Liver (tissue), 9 donors: ENCODE data around the gene DZANK1. TPM values are rescaled to one million over a fixed set of nuclear protein-coding genes. Genes with fewer than 3 reads are reported as not detected.

Experiments
- DNase-seq: peaks from one replicate; pipeline ENCODE4 v3.0.0-alpha.2; 2017; ENCODE audit warnings: low spot score
- H3K27ac ChIP-seq, 2 donors: one replicate each; pipeline ENCODE4 v1.7.0; 2013; ENCODE audit warnings: inconsistent platforms in 2 of 2, low read length in 2 of 2, control low read depth in 1 of 2, low read depth in 1 of 2, mild to moderate bottlenecking in 1 of 2
- H3K27me3 ChIP-seq, 4 donors: one replicate each; pipeline versions ENCODE4 v1.6.1 to v1.7.0; 2013; ENCODE audit warnings: low read length in 3 of 4, inconsistent platforms in 1 of 4, mild to moderate bottlenecking in 1 of 4, moderate library complexity in 1 of 4; ENCODE audit not compliant: control insufficient read depth in 4 of 4, insufficient read depth in 4 of 4
- H3K36me3 ChIP-seq, 4 donors: one replicate each; pipeline versions ENCODE4 v1.6.1 to v1.7.0; 2013; ENCODE audit warnings: low read length in 3 of 4, mild to moderate bottlenecking in 3 of 4, low read depth in 1 of 4, moderate library complexity in 1 of 4; ENCODE audit not compliant: control insufficient read depth in 4 of 4, insufficient read depth in 3 of 4
- H3K4me1 ChIP-seq, 4 donors: one replicate each; pipeline versions ENCODE4 v1.6.1 to v1.7.0; 2013; ENCODE audit warnings: low read length in 3 of 4, mild to moderate bottlenecking in 3 of 4, moderate library complexity in 1 of 4; ENCODE audit not compliant: control insufficient read depth in 4 of 4, insufficient read depth in 4 of 4
- H3K4me3 ChIP-seq, 3 donors: one replicate each; pipeline versions ENCODE4 v1.6.1 to v1.7.0; 2013; ENCODE audit warnings: low read length in 3 of 3, control low read depth in 1 of 3, low read depth in 1 of 3, mild to moderate bottlenecking in 1 of 3
- H3K9ac ChIP-seq, 2 donors: one replicate each; pipeline ENCODE4 v1.7.0; 2013; ENCODE audit warnings: low read length in 2 of 2, mild to moderate bottlenecking in 2 of 2, moderate library complexity in 2 of 2, control low read depth in 1 of 2, low read depth in 1 of 2
- H3K9me3 ChIP-seq, 4 donors: one replicate each; pipeline versions ENCODE4 v1.6.1 to v1.7.0; 2013; ENCODE audit warnings: low read length in 3 of 4; ENCODE audit not compliant: control insufficient read depth in 4 of 4
- EGR1 ChIP-seq, 2 donors: IDR thresholded peaks; 2 replicates each; pipeline ENCODE4 v1.6.1; 2016 to 2018; ENCODE audit warnings: antibody characterized with exemption in 2 of 2, low read depth in 2 of 2
- FOXA1 ChIP-seq: IDR thresholded peaks from 2 replicates; pipeline ENCODE4 v1.6.1; 2016; ENCODE audit warnings: antibody characterized with exemption
- FOXA2 ChIP-seq: IDR thresholded peaks from 2 replicates; pipeline ENCODE4 v1.6.1; 2016; ENCODE audit warnings: antibody characterized with exemption
- GABPA ChIP-seq, 2 donors: IDR thresholded peaks in 1 of 2; conservative IDR thresholded peaks in 1 of 2; 2 replicates each; pipeline ENCODE4 v1.6.1; 2016; ENCODE audit warnings: antibody characterized with exemption in 2 of 2, mild to moderate bottlenecking in 1 of 2, moderate library complexity in 1 of 2
- HNF4A ChIP-seq, 2 donors: conservative IDR thresholded peaks; 2 replicates each; pipeline ENCODE4 v1.6.1; 2016; ENCODE audit warnings: antibody characterized with exemption in 2 of 2, mild to moderate bottlenecking in 2 of 2
- HNF4G ChIP-seq: IDR thresholded peaks from 2 replicates; pipeline ENCODE4 v1.6.1; 2016; ENCODE audit warnings: antibody characterized with exemption
- JUND ChIP-seq, 2 donors: IDR thresholded peaks; 2 replicates each; pipeline ENCODE4 v1.6.1; 2016; ENCODE audit warnings: antibody characterized with exemption in 2 of 2
- MAX ChIP-seq: IDR thresholded peaks from 2 replicates; pipeline ENCODE4 v1.6.1; 2016; ENCODE audit warnings: antibody characterized with exemption
- NR2F2 ChIP-seq: IDR thresholded peaks from 2 replicates; pipeline ENCODE4 v1.6.1; 2016; ENCODE audit warnings: antibody characterized with exemption
- RAD21 ChIP-seq, 2 donors: IDR thresholded peaks; 2 replicates each; pipeline ENCODE4 v1.6.1; 2016; ENCODE audit warnings: antibody characterized with exemption in 2 of 2, mild to moderate bottlenecking in 2 of 2
- RXRA ChIP-seq, 2 donors: IDR thresholded peaks; 2 replicates each; pipeline ENCODE4 v1.6.1; 2017 to 2018; ENCODE audit warnings: antibody characterized with exemption in 2 of 2, mild to moderate bottlenecking in 1 of 2
- SP1 ChIP-seq: IDR thresholded peaks from 2 replicates; pipeline ENCODE4 v1.6.1; 2018; ENCODE audit warnings: antibody characterized with exemption, mild to moderate bottlenecking
- TAF1 ChIP-seq: conservative IDR thresholded peaks from 2 replicates; pipeline ENCODE4 v1.6.1; 2016; ENCODE audit warnings: antibody characterized with exemption, mild to moderate bottlenecking
- YY1 ChIP-seq: IDR thresholded peaks from 2 replicates; pipeline ENCODE4 v1.6.1; 2016; ENCODE audit warnings: antibody characterized with exemption, mild to moderate bottlenecking
- WGBS: extraction: QIAGEN DNeasy Blood & Tissue Kit; methylation state at CpG from one replicate; pipeline ENCODE4 v1.1.7; 2013; 5-methylcytosine and 5-hydroxymethylcytosine counted together
- polyA plus RNA-seq, 2 donors: library from polyadenylated mRNA; stranded (reverse) in 1 of 2; unstranded in 1 of 2; fragments of 200-250 nt in 1 of 2; fragments of >200 nt in 1 of 2; fragmentation: Nextera tagmentation in 1 of 2; extraction: Ambion mirVana in 1 of 2; gene quantifications; one replicate each; pipeline versions ENCODE4 v1.2.1 to v1.2.3, GENCODE V29; 2013 to 2015
- total RNA-seq, 2 donors: library from RNA; depleted of rRNA; stranded (reverse); fragments of >200 nt; gene quantifications; one replicate each; pipeline ENCODE4 v1.2.3, GENCODE V29; 2014
- TF ChIP-seq, protein P1 (sequence below): IDR thresholded peaks from 2 replicates; pipeline ENCODE4 v1.6.1; 2016; ENCODE audit warnings: antibody characterized with exemption
- TF ChIP-seq, protein P2 (sequence below): IDR thresholded peaks from 2 replicates; pipeline ENCODE4 v1.6.1; 2016; ENCODE audit warnings: antibody characterized with exemption
- TF ChIP-seq, protein P3 (sequence below): IDR thresholded peaks from 2 replicates; pipeline ENCODE4 v1.6.1; 2016; ENCODE audit warnings: antibody characterized with exemption, mild to moderate bottlenecking
- TF ChIP-seq, protein P4 (sequence below): fragments of 150-350 bp; IDR thresholded peaks from 2 replicates; pipeline ENCODE4 v1.5.1; 2017; ENCODE audit warnings: improper control_type of control experiment, low read depth, low read length; ENCODE audit not compliant: missing input control
- donor health status: healthy.
- donor health status: healthy.
- donor health status: healthy.
- donor health status: healthy.
- donor health status: healthy.

DZANK1 gene
- total and polyA plus RNA-seq, 4 donors = 0.19 to 0.84 (median 0.31) TPM

DNA sequence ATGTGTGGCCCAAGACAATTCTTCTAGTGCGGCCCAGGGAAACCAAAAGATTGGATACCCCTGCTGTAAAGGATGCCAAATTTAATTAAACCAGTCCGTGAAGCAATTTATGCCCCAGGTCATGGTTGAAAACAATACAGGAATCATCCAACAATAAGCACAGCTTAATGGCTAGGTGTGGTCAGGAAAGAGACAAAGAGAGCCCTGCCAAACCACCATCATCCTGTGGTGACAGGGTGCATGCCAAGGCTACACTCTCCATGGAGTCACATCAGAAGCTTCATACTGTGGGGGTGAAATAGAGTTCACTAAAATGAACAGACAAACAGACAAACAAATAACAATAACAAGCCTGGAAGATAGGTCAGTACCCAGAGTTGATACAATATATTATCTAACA lies 62.7 kb downstream of the DZANK1 start:
- no peak overlapping the region for H3K4me3 ChIP-seq

More for the DNA sequence above, 62.7 kb downstream of the DZANK1 start:
- Histone ChIP-seq H3K27ac (no peak overlapping the region), H3K27me3 (no peaks in the 10 kb centered on the region), H3K9ac (no peak overlapping the region), H3K36me3 (no peaks in the 10 kb centered on the region), H3K4me1 (no peaks in the 10 kb centered on the region), H3K9me3 (peaks cover 0 to 2% (median 0%) of the 10 kb centered on the region in 4 donors)
- TF ChIP-seq EGR1 (IDR thresholded peaks at IDR 0.05; ENCODE audit: low read depth in 2 of 2) (no peak), HNF4G (no peak), FOXA2 (no peak), HNF4A (conservative IDR thresholded peaks at IDR 0.05) (no peak), SP1 (no peak), JUND (IDR thresholded peaks at IDR 0.05) (no peak), FOXA1 (no peak), TAF1 (no peak), RAD21 (IDR thresholded peaks at IDR 0.05) (no peak), RXRA (IDR thresholded peaks at IDR 0.05) (no peak), MAX (no peak), YY1 (no peak), GABPA (IDR thresholded peaks at IDR 0.05 in 1 of 2, conservative IDR thresholded peaks at IDR 0.05 in 1 of 2) (no peak), NR2F2 (no peak)
- TF ChIP-seq, protein P1, sequence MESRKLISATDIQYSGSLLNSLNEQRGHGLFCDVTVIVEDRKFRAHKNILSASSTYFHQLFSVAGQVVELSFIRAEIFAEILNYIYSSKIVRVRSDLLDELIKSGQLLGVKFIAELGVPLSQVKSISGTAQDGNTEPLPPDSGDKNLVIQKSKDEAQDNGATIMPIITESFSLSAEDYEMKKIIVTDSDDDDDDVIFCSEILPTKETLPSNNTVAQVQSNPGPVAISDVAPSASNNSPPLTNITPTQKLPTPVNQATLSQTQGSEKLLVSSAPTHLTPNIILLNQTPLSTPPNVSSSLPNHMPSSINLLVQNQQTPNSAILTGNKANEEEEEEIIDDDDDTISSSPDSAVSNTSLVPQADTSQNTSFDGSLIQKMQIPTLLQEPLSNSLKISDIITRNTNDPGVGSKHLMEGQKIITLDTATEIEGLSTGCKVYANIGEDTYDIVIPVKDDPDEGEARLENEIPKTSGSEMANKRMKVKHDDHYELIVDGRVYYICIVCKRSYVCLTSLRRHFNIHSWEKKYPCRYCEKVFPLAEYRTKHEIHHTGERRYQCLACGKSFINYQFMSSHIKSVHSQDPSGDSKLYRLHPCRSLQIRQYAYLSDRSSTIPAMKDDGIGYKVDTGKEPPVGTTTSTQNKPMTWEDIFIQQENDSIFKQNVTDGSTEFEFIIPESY = no peak
- TF ChIP-seq, protein P2, sequence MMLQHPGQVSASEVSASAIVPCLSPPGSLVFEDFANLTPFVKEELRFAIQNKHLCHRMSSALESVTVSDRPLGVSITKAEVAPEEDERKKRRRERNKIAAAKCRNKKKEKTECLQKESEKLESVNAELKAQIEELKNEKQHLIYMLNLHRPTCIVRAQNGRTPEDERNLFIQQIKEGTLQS = no peak
- TF ChIP-seq, protein P3, sequence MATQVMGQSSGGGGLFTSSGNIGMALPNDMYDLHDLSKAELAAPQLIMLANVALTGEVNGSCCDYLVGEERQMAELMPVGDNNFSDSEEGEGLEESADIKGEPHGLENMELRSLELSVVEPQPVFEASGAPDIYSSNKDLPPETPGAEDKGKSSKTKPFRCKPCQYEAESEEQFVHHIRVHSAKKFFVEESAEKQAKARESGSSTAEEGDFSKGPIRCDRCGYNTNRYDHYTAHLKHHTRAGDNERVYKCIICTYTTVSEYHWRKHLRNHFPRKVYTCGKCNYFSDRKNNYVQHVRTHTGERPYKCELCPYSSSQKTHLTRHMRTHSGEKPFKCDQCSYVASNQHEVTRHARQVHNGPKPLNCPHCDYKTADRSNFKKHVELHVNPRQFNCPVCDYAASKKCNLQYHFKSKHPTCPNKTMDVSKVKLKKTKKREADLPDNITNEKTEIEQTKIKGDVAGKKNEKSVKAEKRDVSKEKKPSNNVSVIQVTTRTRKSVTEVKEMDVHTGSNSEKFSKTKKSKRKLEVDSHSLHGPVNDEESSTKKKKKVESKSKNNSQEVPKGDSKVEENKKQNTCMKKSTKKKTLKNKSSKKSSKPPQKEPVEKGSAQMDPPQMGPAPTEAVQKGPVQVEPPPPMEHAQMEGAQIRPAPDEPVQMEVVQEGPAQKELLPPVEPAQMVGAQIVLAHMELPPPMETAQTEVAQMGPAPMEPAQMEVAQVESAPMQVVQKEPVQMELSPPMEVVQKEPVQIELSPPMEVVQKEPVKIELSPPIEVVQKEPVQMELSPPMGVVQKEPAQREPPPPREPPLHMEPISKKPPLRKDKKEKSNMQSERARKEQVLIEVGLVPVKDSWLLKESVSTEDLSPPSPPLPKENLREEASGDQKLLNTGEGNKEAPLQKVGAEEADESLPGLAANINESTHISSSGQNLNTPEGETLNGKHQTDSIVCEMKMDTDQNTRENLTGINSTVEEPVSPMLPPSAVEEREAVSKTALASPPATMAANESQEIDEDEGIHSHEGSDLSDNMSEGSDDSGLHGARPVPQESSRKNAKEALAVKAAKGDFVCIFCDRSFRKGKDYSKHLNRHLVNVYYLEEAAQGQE = no peak
- TF ChIP-seq, protein P4, sequence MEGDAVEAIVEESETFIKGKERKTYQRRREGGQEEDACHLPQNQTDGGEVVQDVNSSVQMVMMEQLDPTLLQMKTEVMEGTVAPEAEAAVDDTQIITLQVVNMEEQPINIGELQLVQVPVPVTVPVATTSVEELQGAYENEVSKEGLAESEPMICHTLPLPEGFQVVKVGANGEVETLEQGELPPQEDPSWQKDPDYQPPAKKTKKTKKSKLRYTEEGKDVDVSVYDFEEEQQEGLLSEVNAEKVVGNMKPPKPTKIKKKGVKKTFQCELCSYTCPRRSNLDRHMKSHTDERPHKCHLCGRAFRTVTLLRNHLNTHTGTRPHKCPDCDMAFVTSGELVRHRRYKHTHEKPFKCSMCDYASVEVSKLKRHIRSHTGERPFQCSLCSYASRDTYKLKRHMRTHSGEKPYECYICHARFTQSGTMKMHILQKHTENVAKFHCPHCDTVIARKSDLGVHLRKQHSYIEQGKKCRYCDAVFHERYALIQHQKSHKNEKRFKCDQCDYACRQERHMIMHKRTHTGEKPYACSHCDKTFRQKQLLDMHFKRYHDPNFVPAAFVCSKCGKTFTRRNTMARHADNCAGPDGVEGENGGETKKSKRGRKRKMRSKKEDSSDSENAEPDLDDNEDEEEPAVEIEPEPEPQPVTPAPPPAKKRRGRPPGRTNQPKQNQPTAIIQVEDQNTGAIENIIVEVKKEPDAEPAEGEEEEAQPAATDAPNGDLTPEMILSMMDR = no peak
- WGBS = 66% methylated on average over 2 of the region's 2 CpGs
- no peak for DNase-seq
